ENCODE measurements around the gene KIF16B.

DNA sequence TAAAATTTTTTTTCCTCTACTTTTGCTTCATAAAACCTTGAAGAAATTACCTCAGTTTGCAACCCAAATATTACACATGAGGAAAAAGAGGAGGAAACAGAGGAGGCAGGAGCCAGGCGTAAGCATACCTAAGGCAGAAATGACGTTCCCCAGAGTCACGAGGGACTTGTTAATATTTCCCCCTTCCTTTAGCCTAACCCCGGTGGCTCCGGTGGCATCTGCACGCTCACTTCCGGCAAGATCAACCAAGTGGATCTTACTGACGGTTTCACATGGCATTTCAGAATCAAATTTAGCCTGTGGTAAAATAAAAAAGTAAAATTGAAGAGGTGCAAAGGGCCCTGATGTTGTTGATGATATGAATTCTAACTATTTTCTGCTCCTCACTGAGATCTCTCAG is 67.4 kb downstream of the KIF16B start:
- TF ChIP-seq NFE2L1 (CRISPR knock-in tag; IDR thresholded peaks at IDR 0.05) = no peak
- TF ChIP-seq, protein P1, sequence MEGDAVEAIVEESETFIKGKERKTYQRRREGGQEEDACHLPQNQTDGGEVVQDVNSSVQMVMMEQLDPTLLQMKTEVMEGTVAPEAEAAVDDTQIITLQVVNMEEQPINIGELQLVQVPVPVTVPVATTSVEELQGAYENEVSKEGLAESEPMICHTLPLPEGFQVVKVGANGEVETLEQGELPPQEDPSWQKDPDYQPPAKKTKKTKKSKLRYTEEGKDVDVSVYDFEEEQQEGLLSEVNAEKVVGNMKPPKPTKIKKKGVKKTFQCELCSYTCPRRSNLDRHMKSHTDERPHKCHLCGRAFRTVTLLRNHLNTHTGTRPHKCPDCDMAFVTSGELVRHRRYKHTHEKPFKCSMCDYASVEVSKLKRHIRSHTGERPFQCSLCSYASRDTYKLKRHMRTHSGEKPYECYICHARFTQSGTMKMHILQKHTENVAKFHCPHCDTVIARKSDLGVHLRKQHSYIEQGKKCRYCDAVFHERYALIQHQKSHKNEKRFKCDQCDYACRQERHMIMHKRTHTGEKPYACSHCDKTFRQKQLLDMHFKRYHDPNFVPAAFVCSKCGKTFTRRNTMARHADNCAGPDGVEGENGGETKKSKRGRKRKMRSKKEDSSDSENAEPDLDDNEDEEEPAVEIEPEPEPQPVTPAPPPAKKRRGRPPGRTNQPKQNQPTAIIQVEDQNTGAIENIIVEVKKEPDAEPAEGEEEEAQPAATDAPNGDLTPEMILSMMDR (IDR thresholded peaks at IDR 0.05) = no peak
- TF ChIP-seq ZNF121 (CRISPR knock-in tag; IDR thresholded peaks at IDR 0.05) = no peak
- TF ChIP-seq NFYB (CRISPR knock-in tag; conservative IDR thresholded peaks at IDR 0.05; ENCODE audit: low read depth) = no peak

All from WTC11 (cell line).